ENCODE data around the gene ZNFX1.

The ZNFX1 gene

DNA sequence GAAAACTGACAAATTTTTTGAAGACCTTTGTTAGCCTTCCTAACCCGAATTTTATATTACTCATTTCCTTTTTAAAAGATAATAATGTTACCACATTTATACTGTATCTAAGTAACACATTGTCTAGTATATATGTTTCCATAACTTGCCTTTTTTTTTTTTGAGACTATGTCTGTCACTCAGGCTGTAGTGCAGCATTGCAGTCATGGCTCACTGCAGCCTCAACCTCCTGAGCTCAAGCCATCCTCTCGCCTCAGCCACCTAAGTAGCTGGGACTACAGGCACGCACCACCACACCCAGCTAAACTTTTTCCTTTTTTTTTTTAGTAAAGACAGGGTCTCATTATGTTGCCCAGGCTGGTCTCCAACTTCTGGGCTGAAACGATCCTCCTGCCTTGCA lies 18.6 kb downstream of the ZNFX1 start:
- no peaks in the 10 kb centered on the region for H3K9me3 Mint-ChIP-seq
- peak overlapping the region; percentile 3 for H3K4me3 Mint-ChIP-seq
- peak overlapping the region; percentile 68 for H3K27ac Mint-ChIP-seq
- peaks cover 88% of the 10 kb centered on the region for H3K36me3 Mint-ChIP-seq (ENCODE audit: low read depth)
- H3K27me3 Mint-ChIP-seq, result no peaks in the 10 kb centered on the region
- H3K4me1 Mint-ChIP-seq (ENCODE audit: low read depth), result peaks cover 25% of the 10 kb centered on the region

DNA sequence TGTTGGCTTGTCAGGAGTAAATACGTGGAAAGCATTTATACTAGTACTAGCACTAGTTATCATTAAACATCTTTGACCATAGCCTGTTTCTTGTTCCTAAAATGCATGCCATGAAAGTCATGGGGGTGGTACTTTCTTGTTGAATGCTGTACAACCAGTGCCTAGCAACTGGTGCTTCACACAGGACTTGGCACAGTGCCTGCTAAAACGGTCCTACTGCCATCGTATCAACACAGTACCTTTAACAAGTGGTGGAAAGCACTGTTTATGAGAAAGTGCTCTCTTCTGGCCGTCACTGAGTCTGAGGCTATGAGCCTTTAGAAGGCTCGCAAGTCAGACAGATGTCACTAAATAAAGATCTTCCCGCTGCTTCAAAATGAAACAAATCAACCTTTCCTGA lies 21.6 kb downstream of the ZNFX1 start:
- Mint-ChIP-seq H3K4me1 (ENCODE audit: low read depth) (peaks cover 22% of the 10 kb centered on the region), H3K27me3 (no peaks in the 10 kb centered on the region), H3K36me3 (ENCODE audit: low read depth) (peaks cover 86% of the 10 kb centered on the region), H3K27ac (peak overlapping the region; percentile 13), H3K9me3 (no peaks in the 10 kb centered on the region), H3K4me3 (no peak overlapping the region)

DNA sequence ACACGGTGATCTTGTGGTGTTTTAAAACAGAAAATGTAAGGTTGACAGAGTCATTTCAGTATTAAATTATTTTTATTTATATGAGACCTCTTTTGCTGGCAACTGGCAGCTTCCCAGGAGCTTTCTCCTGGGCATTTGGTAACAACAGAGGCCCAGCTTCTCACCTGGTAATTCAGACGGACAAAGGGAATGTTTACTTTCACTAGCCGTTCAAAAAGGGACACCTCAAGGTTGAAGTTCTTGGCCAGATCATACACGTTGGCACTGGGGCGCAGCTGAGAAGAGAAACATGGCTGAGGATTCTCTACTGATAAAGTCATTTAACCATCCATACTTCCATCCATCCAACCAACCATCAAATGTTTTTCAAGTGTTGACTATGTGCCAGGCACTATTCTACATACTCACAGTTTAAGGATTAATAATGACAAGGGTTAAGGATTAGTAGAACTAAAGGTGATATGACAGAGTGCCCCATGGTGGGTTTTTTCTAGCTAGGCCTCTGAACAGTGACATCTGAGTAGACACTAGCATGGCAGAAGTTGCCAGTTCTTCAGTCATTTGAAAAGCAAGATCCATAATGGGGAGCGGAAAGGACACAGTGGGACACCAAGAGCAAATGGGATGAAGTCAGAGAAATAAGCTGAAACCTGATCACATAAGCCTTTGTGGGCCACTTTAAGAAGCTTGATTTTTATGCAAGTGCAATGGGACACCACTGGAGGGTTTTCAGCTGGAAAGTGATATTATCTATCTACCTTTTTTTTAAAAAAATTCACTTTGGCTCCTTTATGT lies 25.1 kb downstream of the ZNFX1 start:
- no peaks in the 10 kb centered on the region for H3K27me3 Mint-ChIP-seq
- no peaks in the 10 kb centered on the region for H3K9me3 Mint-ChIP-seq
- H3K4me3 Mint-ChIP-seq, result no peak overlapping the region
- H3K27ac Mint-ChIP-seq, result no peak overlapping the region
- H3K4me1 Mint-ChIP-seq (ENCODE audit: low read depth), result no peaks in the 10 kb centered on the region
- H3K36me3 Mint-ChIP-seq (ENCODE audit: low read depth), result peaks cover 81% of the 10 kb centered on the region

DNA sequence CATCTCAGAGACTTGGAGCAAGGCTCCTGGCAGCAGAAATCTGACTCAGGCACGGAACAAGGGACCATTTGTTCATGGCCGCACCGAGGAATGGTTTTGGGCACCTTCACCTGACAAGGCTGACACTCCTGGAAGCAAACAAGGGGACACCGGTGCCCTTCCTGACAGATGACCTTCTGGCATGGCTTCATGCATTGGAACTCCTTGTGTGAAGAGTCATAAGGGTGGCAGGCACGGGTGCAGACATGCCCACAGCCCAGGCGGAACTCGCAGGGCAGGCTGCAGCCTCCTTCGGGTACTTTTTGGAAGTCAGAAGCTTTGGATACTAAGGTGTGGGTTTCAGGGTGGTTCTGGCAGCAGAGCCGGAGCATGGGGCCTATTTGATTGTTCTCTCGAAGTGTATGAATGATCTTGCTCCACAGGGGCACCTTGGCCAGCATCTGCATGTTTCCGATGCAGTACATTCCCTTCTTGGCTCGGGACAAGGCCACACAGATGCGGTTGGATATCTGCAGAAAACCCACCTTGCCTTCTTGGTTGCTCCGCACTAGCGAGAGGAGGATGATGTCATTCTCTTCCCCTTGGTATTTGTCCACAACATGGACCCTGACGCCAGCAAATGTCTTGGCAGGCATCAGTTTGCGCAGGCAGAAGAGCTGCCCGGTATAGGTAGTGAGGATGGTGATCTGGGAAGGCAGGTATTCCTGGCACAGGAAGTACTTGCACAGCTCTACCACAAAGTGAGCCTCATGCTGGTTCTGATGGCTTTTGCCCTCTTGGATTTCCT lies 28.8 kb downstream of the ZNFX1 start:
- no peaks in the 10 kb centered on the region for H3K27me3 Mint-ChIP-seq
- H3K27ac Mint-ChIP-seq, result no peak overlapping the region
- no peaks in the 10 kb centered on the region for H3K9me3 Mint-ChIP-seq
- H3K4me3 Mint-ChIP-seq, result no peak overlapping the region
- peaks cover 73% of the 10 kb centered on the region for H3K36me3 Mint-ChIP-seq (ENCODE audit: low read depth)
- no peaks in the 10 kb centered on the region for H3K4me1 Mint-ChIP-seq (ENCODE audit: low read depth)

DNA sequence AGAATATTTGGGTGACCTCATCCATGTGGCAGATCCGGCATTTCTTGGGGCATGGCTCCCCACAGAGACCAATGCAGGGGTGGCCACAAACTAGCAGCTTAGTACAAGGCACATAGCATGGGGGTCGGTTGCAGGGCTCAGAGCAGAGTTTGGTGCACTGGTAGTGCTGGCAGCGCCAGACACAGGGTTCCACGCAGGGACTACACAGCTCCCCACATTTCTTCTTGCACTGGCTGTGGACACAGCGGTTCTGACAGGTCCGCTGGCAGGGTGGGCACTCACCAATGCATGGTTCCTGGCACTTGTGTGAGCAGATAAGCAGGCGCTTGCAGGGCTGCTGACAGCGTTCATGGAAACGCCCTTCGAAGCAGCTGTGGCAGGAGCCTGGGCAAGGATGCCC lies 29.6 kb downstream of the ZNFX1 start:
- no peak overlapping the region for H3K4me3 Mint-ChIP-seq
- H3K9me3 Mint-ChIP-seq, result no peaks in the 10 kb centered on the region
- H3K4me1 Mint-ChIP-seq (ENCODE audit: low read depth), result no peaks in the 10 kb centered on the region
- no peak overlapping the region for H3K27ac Mint-ChIP-seq
- no peaks in the 10 kb centered on the region for H3K27me3 Mint-ChIP-seq
- H3K36me3 Mint-ChIP-seq (ENCODE audit: low read depth), result peaks cover 73% of the 10 kb centered on the region

DNA sequence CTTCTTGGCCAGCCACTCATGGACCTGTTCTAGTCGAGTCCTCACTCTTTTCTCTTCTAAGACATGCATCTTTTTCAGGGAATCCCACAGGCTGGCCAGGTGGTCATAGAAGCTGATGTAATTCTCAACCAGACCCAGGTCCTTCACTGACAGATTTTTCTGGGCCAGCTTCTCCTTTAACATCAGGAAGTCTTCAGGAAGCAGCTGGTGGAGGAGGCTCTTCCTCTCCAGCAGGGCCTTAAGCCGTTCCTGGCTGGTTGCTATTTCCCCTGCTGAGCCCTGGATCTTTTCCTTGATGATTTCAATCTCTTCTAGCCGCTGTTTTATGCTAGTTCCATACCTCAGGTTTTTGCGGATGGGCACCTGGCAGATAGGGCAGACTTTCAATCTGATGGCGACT lies 30.1 kb downstream of the ZNFX1 start:
- no peaks in the 10 kb centered on the region for H3K4me1 Mint-ChIP-seq (ENCODE audit: low read depth)
- H3K9me3 Mint-ChIP-seq, result no peaks in the 10 kb centered on the region
- no peaks in the 10 kb centered on the region for H3K27me3 Mint-ChIP-seq
- peak overlapping the region; percentile 66 for H3K27ac Mint-ChIP-seq
- H3K36me3 Mint-ChIP-seq (ENCODE audit: low read depth), result peaks cover 72% of the 10 kb centered on the region
- no peak overlapping the region for H3K4me3 Mint-ChIP-seq

DNA sequence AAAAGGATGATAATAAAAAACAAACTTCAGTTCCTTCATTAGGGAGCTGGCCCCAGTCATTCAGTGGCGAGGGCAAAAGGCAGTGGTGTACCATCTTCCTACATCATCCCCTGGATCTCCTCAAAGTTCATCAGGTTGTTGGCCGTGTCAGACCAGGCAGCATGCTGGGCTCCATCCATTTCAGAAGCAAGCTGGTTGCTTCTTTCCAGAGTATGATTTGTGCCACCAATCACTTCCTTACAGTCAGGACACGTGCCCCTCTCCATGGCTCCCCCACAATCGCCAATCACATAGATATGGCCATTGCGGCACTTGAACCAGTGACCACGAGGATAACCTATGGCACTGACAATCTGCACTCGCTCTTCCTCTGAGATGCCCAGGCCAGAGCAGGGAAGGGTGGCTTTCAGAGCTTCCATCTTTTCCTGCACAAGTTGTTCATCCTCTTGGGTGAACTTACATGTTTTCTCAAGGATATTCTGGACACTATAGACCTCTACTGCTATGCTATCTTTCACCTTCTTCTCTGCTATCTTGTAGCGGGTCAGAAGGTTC lies 30.6 kb downstream of the ZNFX1 start:
- Mint-ChIP-seq H3K36me3 (ENCODE audit: low read depth) (peaks cover 70% of the 10 kb centered on the region), H3K4me3 (no peak overlapping the region), H3K4me1 (ENCODE audit: low read depth) (no peaks in the 10 kb centered on the region), H3K9me3 (no peaks in the 10 kb centered on the region), H3K27ac (peak overlapping the region; percentile 66), H3K27me3 (no peaks in the 10 kb centered on the region)

DNA sequence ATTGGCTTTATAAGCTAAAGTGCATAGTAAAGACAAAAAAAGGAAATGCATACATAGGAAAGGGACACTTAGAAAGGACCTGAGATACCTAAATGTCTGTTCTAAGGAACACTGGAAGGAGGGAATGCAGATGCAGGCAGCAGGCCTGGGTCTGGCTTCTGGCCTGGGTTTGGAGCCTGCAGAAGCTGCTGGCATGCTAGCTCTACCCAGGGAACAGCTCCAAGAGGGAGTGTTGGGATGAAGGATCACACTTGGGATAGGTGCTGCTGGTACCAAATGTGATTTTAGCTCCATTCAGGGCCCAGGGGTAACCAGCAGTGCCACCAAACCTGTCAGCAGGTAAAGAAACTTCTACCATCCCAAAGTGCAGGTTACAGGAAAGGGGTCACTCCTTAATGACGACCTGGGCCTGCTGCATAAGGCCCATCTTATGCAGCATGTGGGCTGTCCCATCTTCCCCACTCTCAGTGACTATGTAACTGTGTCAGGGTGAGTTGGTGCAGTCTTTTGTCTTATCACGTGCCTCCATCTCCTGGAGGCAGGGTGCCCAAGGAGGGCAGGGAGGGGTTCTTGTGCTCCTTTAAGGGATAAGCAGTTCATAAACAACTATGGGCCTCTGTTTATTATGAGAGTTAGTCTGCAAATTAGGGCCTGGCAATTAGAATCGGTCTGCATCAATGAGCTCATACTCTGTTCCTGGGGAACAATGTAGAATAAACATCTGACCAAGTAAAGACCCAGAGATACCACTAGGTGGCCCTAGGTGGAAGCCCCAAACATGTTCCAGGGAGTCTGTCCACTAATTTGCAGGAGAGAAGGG lies 31.7 kb downstream of the ZNFX1 start:
- Mint-ChIP-seq H3K9me3 (no peaks in the 10 kb centered on the region), H3K27ac (no peak overlapping the region), H3K36me3 (ENCODE audit: low read depth) (peaks cover 73% of the 10 kb centered on the region), H3K4me3 (no peak overlapping the region), H3K4me1 (ENCODE audit: low read depth) (no peaks in the 10 kb centered on the region), H3K27me3 (no peaks in the 10 kb centered on the region)

DNA sequence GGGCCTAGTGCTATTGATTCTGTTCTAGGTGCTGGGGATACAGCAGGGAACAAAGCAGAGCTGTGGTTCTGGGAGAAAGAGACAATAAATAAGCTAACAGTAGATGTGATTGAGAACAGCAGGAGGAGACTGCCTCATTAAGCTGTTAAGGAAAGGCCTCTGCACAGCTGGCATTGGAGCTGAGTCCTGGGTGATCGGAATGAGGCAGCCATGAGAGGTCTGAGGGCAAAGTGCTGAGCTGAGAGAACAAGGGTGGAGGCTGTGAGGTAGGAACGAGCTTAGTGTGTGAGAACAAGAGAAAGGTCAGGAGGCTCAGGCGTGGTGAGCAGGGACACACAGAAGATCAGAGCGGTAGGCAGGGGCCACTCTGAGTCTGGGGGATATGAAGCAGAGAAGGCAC lies 40.3 kb downstream of the ZNFX1 start:
- H3K36me3 Mint-ChIP-seq (ENCODE audit: low read depth), result peaks cover 77% of the 10 kb centered on the region
- no peaks in the 10 kb centered on the region for H3K9me3 Mint-ChIP-seq
- no peaks in the 10 kb centered on the region for H3K27me3 Mint-ChIP-seq
- no peak overlapping the region for H3K4me3 Mint-ChIP-seq
- peak overlapping the region; percentile 18 for H3K27ac Mint-ChIP-seq
- H3K4me1 Mint-ChIP-seq (ENCODE audit: low read depth), result no peaks in the 10 kb centered on the region

DNA sequence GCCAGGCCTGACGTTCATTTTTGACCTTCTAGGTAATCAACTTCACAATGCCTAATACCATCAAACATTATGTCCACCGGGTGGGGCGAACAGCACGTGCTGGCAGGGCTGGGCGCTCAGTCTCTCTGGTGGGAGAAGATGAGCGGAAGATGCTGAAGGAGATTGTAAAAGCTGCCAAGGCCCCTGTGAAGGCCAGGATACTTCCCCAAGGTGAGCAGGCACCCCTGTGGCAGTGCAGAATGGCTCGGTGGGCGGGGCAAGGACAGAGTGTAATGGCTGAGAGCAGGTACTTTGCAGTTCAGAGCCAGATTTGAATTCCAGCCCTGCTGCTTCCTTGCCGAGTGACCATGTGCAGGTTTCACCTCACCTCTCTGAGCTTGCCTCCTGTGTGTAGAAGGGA lies 41.6 kb downstream of the ZNFX1 start:
- H3K27ac Mint-ChIP-seq, result no peak overlapping the region
- no peaks in the 10 kb centered on the region for H3K9me3 Mint-ChIP-seq
- H3K4me3 Mint-ChIP-seq, result no peak overlapping the region
- H3K27me3 Mint-ChIP-seq, result no peaks in the 10 kb centered on the region
- H3K36me3 Mint-ChIP-seq (ENCODE audit: low read depth), result peaks cover 70% of the 10 kb centered on the region
- no peaks in the 10 kb centered on the region for H3K4me1 Mint-ChIP-seq (ENCODE audit: low read depth)

DNA sequence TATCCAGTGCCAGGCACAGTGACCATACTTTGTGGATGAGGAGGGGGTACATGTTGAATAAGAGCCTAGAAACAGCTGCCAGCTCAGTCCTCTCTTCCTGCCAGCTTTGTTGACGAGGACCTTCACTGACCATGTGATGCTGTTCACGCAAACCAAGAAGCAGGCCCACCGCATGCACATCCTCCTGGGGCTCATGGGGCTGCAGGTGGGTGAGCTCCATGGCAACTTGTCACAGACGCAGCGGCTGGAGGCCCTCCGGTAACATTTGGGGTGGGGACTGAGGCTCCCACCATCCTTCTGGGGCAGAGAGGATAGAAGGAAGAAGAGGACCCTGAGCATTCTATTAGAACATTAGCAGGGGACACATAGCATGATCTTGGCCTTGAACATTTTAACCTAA lies 43.0 kb downstream of the ZNFX1 start:
- no peak overlapping the region for H3K4me3 Mint-ChIP-seq
- H3K36me3 Mint-ChIP-seq (ENCODE audit: low read depth), result peaks cover 70% of the 10 kb centered on the region
- H3K4me1 Mint-ChIP-seq (ENCODE audit: low read depth), result peaks cover 13% of the 10 kb centered on the region
- no peak overlapping the region for H3K27ac Mint-ChIP-seq
- no peaks in the 10 kb centered on the region for H3K27me3 Mint-ChIP-seq
- H3K9me3 Mint-ChIP-seq, result no peaks in the 10 kb centered on the region

DNA sequence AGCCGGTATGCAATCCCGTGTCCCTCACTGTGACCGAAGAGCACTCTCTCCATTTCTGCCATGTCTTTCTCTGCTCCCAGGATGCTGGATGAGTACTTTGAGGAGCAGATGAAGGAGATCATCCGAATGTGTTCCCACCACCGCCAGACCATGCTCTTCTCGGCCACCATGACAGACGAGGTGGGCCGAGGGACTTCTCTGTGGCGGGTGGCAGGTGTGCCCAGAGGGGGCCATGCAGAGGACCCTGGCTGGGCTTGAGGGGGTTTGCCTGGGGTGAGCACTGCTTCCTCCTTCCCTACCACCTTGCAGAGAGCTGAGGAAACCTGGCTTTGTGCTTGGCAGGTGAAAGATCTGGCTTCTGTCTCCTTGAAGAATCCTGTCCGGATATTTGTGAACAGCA lies 44.6 kb downstream of the ZNFX1 start:
- Mint-ChIP-seq H3K27ac (no peak overlapping the region), H3K4me3 (no peak overlapping the region), H3K9me3 (no peaks in the 10 kb centered on the region), H3K27me3 (no peaks in the 10 kb centered on the region), H3K4me1 (ENCODE audit: low read depth) (peaks cover 13% of the 10 kb centered on the region), H3K36me3 (ENCODE audit: low read depth) (peaks cover 71% of the 10 kb centered on the region)

DNA sequence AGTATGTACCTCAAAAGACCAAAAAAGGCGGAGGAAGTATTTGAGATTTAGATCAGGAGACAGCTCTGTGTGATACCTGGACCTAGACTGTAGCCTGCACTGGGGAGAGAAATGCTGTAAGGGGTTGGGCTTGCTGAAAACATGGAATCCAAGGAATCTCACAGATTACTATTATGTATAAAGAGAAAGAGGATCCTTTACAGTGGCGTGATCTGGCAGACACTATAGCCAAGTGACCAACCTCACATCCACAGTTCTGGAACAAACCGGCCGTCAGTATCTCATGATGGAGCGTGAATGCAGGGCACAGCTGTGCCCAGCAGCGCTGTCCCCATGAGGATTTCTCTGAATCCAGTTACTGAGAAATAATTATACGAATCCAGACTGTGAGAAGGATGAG lies 46.4 kb downstream of the ZNFX1 start:
- Mint-ChIP-seq H3K27ac (no peak overlapping the region), H3K9me3 (no peaks in the 10 kb centered on the region), H3K36me3 (ENCODE audit: low read depth) (peaks cover 69% of the 10 kb centered on the region), H3K27me3 (no peaks in the 10 kb centered on the region), H3K4me3 (no peak overlapping the region), H3K4me1 (ENCODE audit: low read depth) (peaks cover 13% of the 10 kb centered on the region)

DNA sequence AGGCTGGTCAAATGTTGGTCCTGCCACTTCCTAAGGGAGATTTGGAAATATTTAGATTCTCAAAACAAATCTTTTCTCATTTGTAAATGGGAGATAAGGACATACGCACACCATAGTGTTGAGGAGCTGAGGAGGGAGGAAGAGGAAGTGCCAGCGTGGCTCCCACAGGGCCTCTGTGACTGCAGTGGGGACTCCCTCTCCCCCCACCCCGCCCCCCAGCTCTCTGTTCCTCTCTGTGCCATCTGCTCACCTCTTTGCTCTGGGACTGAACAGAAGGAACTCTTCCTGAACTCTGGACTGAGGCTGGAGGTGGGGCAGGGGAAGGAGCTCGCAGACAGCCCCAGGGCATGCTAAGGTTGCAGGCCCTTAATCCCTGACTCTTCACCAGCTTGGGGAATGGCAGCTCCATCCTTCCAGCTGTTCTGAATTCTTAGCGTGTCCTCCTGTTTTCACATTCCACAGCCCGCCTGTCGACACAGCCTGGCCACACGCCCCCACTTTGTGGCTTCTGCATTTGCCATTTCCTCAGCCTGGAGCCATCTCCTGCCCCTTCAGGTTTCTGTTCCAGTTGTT lies 47.2 kb downstream of the ZNFX1 start:
- Mint-ChIP-seq H3K9me3 (no peaks in the 10 kb centered on the region), H3K4me3 (no peak overlapping the region), H3K27ac (peak overlapping the region; percentile 55), H3K27me3 (no peaks in the 10 kb centered on the region), H3K36me3 (ENCODE audit: low read depth) (peaks cover 71% of the 10 kb centered on the region), H3K4me1 (ENCODE audit: low read depth) (peaks cover 13% of the 10 kb centered on the region)

All from stimulated activated naive CD8-positive, alpha-beta T cell treated with anti-CD3 and anti-CD28 coated beads, Interleukin-15, Interleukin-2, amounts not matched to agents 100 ng/mL and 50 ng/mL, for 24 hours (primary cell).